IMR-90 (cell line): ENCODE data around the gene TMEM97.

Source experiments
- BHLHE40 ChIP-seq: fragments of 150-350 bp; IDR thresholded peaks from 2 replicates; pipeline ENCODE4 v1.6.1; 2016; ENCODE audit warnings: mild to moderate bottlenecking, low read depth, low read length
- CEBPB ChIP-seq: IDR thresholded peaks from 2 replicates; pipeline ENCODE4 v1.6.1; 2012; ENCODE audit warnings: low read depth, low read length, improper control_type of control experiment
- FOS ChIP-seq: fragments of 150-350 bp; IDR thresholded peaks from 2 replicates; pipeline ENCODE4 v1.6.1; 2016; ENCODE audit warnings: low read depth, low read length
- MAZ ChIP-seq: IDR thresholded peaks from 2 replicates; pipeline ENCODE4 v1.6.1; 2012; ENCODE audit warnings: low read depth, mild to moderate bottlenecking, low read length, improper control_type of control experiment, moderate library complexity, borderline replicate concordance
- POLR2A ChIP-seq: IDR thresholded peaks from 2 replicates; pipeline ENCODE4 v1.6.1; 2012; ENCODE audit warnings: mild to moderate bottlenecking, low read depth, low read length
- RAD21 ChIP-seq: IDR thresholded peaks from 2 replicates; pipeline ENCODE4 v1.6.1; 2012; ENCODE audit warnings: low read length, improper control_type of control experiment
- RCOR1 ChIP-seq: IDR thresholded peaks from 2 replicates; pipeline ENCODE4 v1.6.1; 2012; ENCODE audit warnings: mild to moderate bottlenecking, low read length, improper control_type of control experiment; ENCODE audit not compliant: insufficient replicate concordance
- SMC3 ChIP-seq: fragments of 150-350 bp; IDR thresholded peaks from 2 replicates; pipeline ENCODE4 v1.6.1; 2016; ENCODE audit warnings: low read depth, mild to moderate bottlenecking, antibody characterized with exemption, low read length, moderate library complexity
- USF2 ChIP-seq: fragments of 150-350 bp; IDR thresholded peaks from 2 replicates; pipeline ENCODE4 v1.6.1; 2017; ENCODE audit warnings: mild to moderate bottlenecking, antibody characterized with exemption, low read length, low read depth
- TF ChIP-seq, protein P1 (sequence below): conservative IDR thresholded peaks from 2 replicates; pipeline ENCODE4 v1.5.1; 2012; ENCODE audit warnings: mild to moderate bottlenecking, low read depth, low read length, improper control_type of control experiment

GRCh38 chr17:28344435-28344901 is 25.5 kb downstream of the TMEM97 start:
- TF ChIP-seq, protein P1, sequence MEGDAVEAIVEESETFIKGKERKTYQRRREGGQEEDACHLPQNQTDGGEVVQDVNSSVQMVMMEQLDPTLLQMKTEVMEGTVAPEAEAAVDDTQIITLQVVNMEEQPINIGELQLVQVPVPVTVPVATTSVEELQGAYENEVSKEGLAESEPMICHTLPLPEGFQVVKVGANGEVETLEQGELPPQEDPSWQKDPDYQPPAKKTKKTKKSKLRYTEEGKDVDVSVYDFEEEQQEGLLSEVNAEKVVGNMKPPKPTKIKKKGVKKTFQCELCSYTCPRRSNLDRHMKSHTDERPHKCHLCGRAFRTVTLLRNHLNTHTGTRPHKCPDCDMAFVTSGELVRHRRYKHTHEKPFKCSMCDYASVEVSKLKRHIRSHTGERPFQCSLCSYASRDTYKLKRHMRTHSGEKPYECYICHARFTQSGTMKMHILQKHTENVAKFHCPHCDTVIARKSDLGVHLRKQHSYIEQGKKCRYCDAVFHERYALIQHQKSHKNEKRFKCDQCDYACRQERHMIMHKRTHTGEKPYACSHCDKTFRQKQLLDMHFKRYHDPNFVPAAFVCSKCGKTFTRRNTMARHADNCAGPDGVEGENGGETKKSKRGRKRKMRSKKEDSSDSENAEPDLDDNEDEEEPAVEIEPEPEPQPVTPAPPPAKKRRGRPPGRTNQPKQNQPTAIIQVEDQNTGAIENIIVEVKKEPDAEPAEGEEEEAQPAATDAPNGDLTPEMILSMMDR = no peak
- TF ChIP-seq POLR2A (no peak), RAD21 (no peak), SMC3 (no peak), BHLHE40 (no peak), CEBPB (no peak), RCOR1 (no peak), FOS (no peak), USF2 (no peak), MAZ (no peak)
